Gastroesophageal sphincter (tissue), 3 donors: ENCODE data around the gene PNPT1.

Experiments
- CTCF ChIP-seq, 4 experiments: fragments of 200-600 bp in 2 of 4; fragments of 450-650 bp in 2 of 4; sonication (generic) in 1 of 4; IDR thresholded peaks; one replicate each; pipeline ENCODE4 v1.5.1; 2017 to 2019; ENCODE audit warnings: antibody characterized with exemption in 4 of 4, mild to moderate bottlenecking in 2 of 4, moderate library complexity in 2 of 4
- POLR2A ChIP-seq, 2 donors: fragments of 450-650 bp; IDR thresholded peaks; one replicate each; pipeline ENCODE4 v1.6.1; 2017; ENCODE audit warnings: antibody characterized with exemption in 2 of 2, mild to moderate bottlenecking in 2 of 2, moderate library complexity in 1 of 2
- POLR2AphosphoS5 ChIP-seq: sonication (generic); formaldehyde crosslinking; IDR thresholded peaks from one replicate; pipeline ENCODE4 v1.6.1; 2017; ENCODE audit warnings: antibody characterized with exemption

GRCh38 chr2:55585451-55586080, 108.1 kb downstream of the PNPT1 start:
- TF ChIP-seq POLR2AphosphoS5 (no peak), CTCF (IDR thresholded peaks at IDR 0.05) (no peak), POLR2A (IDR thresholded peaks at IDR 0.05) (no peak)
